Myocyte (in vitro differentiated cells): ENCODE measurements around the gene ARPC2. TPM values are rescaled to one million over a fixed set of nuclear protein-coding genes. Genes with fewer than 3 reads are reported as not detected.

ENCODE experiments used
- DNase-seq: peaks from one replicate; pipeline ENCODE4 v3.0.0-alpha.2; 2012; ENCODE audit warnings: low read depth
- total RNA-seq: library from RNA; depleted of rRNA; stranded (reverse); fragments of >200 nt; gene quantifications from 2 replicates; pipeline ENCODE4 v1.2.3, GENCODE V29; 2014

ARPC2 gene
- total RNA-seq, 1 donor from 2014 or later = 270 TPM

DNA sequence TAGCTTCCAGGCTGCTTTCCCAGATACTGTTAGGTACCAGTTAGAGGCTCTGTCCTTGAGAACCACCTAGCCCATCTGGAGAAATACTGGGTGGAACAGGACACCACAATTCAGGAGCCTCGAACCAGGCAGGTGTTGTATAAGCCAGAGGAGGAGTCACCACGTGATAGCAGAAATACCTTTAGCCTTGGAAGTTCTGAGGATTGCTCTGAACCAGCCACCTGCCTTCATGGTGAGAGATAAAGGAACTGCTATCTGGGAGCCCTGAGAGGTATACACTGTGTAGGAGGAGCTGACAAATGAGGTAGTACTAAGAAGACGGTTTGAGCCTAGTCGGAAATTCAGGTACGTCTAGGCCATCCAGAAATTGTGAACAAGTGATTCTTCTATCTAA, 36.2 kb downstream of the ARPC2 start:
- DNase-seq = no peak

DNA sequence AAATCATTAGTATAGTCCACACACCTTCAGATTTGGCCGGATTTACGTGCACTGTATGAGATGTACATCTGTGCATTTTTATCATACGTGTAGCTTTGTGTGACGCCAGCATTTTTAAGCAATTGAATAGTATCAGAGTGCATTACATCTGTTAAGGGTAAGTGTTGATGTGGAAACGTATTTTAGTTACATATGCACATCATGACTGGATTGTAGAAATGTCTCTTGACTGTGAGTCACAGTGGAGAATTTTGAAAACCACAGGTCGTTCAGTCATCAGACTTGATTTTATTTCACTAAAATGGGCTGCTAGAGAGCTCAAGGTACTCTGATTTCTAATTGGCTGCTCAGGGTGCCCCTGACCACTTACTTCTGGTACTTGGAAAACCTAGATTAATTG, 38.5 kb downstream of the ARPC2 start:
- DNase-seq = no peak

DNA sequence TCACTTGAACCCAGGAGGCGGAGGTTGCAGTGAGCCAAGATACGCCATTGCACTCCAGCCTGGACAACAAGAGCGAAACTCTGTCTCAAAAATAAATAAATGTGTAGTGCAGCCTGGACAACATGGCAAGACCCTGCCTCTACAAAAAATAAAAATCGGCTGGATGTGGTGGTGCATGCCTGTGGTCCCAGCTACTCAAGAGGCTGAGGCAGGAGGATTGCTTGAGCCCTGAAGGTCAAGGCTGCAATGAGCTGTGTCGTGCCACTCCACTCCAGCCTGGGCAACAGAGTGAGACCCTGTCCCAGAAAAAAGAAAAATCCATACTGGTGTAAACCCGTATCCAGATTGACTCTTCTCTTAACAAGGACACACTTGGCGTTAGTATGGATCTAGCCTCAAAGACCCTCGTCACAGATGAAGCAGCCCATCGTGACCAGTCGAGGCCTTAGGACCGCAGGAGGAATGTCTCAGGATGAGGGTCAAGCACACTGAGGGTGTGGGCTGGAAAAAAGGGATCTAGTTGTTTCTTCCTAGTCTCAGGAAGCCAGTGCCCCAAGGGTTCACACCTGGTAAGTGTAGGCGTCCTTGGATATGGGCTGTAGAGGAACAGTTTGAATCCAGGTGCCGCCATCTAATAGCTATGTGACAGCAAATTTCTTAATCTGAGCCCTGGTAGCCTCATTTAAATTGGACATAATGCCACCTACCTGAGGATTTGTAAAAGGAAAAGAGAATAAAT, 39.8 kb downstream of the ARPC2 start:
- no peak for DNase-seq

DNA sequence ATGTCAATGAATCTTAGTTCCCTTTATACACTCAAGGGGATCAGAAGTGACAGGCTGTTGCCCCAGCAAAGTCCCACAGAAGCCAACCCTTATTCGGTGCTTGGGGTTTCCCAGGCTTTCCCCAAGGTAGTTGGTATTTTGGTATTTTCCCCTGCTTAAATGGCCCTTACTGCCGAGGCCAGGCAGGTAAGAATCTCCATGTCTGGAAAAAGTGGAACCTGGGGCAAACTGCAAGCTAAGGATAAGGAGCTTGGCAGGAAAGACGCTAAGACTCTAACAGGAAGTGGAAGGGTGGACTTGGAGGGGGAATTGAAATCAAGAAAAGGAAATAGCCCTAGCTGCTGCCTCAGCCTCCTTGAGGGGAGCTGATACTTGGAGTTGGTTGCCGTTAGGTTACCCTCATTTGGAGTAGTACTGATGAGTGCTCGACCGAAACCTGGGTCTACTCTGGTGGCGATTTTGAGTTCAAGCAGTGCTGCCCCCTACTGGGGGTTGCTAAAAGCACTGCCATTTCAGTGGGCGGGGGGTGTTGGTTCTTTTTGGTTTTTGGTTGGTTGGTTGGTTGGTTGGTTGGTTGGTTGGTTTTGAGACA, 40.5 kb downstream of the ARPC2 start:
- no peak for DNase-seq

DNA sequence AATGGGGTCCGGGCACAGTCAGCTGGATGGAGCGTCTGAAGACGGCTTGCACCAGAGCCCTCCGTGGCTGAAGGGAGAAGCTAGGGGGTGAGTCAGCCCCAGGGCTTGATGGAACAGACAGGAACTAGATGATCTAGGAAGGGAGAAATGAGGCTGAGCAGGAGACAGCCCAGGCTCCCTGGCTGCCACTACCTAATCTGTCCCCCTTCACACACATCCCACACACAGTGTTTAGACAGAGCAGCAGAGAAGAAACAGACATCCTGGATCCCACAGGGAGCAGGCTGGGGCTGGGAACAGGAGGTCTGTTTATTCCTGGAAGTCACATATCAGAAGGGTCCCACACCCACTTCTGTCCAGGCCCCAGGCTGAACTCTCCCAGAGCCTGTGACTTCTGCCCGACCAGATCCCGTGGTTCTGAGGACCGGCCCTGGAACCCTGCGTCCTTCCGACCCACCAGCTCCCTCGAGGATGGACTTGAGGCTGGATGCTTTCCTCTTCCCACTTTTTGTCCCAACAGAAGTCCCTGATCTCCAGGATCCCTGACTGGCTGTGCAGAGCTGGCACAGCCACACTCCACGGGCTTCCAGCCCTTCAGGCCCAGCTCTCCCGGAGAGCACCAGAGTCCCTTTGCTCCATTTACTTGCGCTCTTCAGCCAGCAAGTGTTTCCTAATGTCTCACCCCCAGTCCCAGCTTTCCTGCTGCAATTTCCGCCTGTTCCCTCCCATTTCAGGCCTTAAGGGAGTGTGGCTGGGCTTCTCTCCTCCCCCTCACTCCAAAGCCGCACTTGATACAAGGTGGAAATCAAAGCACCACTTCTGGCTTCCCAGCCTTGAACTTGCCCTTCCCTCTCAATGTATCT, 42.3 kb downstream of the ARPC2 start:
- DNase-seq = no peak

DNA sequence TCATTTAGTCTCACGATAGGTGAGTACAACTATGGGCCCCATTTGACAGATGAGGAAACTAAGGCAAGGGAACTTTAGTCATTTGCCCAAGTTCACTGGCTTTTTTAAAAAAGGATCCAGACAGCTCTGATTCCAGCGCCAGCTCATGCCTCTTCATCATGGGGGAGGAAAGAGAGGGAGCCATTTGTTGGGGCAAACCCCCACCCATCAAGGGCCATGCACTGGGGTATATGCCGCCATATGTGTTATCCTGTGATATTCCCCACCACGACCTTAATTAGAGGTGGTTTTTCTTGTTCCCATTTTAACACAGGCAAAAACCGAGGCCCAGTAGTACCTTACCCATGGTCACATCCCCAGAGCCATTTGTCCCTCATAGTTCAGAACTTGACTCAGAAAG, 43.2 kb downstream of the ARPC2 start:
- DNase-seq = no peak

DNA sequence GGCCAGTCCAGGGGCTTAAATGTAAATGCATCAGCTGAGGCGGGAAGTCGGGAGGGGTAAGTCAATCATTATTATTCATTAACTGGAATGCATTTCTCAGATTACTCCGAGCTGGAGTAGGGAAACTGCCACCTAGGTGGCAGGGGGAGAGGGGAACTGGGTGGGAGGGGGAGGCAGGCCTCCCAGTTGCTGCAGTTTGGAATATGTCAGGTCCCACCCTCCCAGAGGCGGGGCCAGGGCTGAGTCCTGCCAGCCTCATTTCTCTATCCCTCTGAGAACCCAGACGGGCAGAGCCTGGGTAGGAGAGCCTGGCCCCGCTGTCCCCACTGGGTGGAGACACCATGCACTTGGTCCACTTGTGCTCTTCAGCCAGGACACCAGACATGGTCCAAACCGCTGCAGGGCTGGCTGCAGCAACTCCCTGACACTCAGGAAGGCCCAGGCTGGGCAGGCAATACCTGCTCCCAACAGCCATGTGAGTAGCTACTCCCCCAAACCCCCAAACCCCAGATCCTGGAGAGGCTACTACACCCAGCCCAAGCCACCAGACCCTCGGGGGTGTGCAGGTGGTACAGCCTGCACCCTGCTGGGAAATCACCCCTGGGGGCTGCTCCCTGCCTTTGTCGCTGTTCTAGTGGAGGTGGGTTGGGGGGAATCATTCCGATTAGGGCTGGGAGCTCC, 43.9 kb downstream of the ARPC2 start, which contains the start of gene GPBAR1:
GPBAR1 (plus strand) TSS at position 274 of the 681 bp plus-strand sequence. CDS start 1,710 bp downstream, outside the sequence.
- peak; percentile 35 for DNase-seq

DNA sequence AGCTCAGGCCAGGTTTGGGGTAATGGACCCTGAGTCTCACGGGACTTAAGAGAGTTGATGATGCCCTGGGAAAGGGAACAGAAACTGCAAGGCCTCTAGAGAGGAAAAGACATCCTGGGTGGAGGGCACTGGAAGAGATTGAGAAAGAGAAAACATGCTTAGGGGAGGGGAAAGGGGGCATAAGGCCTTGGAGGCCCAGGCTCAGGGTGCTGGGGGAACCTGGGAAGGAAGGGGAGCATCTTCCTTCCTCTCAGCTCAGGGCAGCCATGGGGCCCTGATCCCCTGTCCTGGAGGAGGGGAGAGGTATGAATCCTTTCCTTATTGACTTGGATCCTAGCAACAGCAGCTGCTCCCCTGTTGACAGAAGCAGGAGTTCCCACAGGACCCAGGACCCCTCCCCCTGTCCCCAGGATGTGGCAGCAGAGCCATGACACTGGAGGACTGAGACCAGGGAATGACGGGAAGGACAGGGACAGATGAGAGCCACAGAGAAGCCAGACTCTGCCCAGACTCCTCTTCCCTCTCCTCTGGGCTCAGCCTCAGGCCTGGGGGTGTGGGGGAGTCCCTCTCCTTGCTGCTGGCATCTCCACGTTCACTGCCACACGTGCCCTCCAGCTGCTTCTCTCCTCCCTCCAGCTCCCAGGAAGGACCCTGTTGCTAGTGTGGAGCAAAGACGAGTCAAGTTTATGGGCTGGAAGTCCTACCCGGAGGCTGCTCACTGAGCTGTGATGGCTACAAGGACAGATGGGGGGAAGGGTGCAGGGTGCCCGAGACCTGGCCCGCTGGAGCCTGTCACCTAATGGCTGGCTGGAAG, 44.6 kb downstream of the ARPC2 start:
- DNase-seq = peak; percentile 62

DNA sequence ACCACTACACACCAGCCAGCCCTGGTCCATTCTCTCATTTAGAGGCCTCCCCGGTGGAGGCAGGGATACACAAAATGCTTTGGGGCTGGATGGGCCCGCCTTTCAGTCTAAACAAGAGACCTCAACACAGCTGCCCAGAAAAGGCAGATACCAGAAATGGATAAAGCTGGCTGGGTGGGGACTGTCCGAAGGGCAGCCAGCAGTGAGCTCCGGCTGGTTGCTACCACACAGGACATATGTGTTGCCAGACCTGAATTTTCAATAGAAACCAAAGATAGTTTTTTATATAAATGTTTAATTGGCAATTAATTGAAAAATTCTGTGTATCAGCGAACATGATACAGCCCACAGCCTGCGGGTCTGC, 45.2 kb downstream of the ARPC2 start:
- peak; percentile 40 for DNase-seq

DNA sequence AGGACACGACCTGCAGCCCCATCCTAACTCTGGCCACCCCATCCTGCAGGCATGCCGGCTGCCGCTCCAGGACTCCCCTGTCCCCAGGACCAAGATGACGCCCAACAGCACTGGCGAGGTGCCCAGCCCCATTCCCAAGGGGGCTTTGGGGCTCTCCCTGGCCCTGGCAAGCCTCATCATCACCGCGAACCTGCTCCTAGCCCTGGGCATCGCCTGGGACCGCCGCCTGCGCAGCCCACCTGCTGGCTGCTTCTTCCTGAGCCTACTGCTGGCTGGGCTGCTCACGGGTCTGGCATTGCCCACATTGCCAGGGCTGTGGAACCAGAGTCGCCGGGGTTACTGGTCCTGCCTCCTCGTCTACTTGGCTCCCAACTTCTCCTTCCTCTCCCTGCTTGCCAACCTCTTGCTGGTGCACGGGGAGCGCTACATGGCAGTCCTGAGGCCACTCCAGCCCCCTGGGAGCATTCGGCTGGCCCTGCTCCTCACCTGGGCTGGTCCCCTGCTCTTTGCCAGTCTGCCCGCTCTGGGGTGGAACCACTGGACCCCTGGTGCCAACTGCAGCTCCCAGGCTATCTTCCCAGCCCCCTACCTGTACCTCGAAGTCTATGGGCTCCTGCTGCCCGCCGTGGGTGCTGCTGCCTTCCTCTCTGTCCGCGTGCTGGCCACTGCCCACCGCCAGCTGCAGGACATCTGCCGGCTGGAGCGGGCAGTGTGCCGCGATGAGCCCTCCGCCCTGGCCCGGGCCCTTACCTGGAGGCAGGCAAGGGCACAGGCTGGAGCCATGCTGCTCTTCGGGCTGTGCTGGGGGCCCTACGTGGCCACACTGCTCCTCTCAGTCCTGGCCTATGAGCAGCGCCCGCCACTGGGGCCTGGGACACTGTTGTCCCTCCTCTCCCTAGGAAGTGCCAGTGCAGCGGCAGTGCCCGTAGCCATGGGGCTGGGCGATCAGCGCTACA, 45.9 kb downstream of the ARPC2 start:
- no peak for DNase-seq

DNA sequence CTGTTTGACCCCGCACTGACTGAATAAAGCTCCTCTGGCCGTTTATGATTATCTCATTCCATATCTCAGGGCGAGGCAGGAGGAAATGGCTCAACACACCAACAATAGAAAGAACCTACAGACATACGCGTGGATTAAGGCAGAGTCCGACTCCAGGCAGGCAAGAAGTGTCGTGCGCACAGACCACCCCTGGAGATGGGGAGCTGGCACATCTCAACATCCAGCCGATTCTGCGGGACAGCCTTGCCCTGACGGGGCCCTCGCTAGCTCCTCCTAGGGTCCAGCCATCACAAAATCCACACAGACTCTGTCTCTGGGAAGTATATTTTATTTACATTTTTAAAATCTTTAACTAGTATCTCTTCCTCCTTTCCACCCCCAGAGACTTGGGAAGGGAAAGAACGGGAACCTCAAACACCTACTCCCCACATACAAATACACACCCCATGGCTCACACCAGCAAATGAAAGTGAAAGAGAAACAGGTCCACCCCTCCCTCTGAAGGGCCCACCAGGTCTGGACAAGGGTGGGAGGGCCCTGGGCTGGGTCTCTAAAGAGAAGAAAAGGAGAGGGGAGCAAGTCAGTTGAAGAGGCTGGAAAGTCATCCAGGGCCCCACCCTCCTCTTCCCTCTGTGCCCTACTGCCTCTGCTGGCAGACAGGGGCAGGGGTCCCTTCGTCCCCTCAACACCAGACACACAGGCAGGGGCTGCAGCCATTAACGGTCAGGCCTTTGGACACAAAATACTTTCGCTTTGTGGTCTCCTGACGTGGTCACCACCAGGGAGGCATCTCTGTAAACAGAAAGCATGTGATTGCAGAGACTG, 47.0 kb downstream of the ARPC2 start:
- no peak for DNase-seq

DNA sequence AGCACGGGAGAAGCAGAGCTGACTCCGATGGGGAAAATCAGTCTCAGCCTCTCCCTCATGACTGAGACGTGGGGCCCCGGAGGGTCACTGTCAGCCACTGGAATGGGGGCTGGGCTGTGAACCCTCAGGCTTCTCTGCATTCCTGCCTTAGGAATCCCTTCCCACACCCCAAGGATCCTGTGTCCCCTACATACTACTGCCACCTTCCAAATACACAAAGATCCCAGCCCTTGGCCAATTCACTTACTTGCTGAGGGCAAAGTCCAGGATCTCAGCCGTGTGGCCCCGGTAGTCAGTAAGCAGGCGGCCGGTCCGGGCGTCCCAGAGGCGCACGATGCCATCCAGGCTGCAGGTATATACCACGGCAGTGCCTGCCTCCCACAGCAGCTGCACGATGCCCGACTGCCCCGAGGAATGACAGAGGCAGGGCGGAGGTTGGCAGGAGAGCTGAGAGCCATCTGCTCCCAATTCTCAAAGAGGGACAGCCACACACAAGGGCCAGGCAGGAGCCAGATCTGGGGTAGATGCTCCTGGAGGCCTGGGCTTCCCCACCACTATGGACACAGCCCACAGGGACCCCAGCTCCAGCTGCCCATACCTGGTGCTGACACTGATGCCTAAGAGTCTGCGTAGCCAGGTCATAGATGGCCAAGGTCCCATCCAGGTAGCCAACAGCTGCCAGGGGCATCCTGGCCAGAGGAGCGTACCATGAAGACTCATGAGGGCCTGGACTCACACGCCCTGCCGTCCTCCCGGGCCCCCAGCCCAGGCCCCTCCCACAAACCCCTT, 48.0 kb downstream of the ARPC2 start:
- no peak for DNase-seq

DNA sequence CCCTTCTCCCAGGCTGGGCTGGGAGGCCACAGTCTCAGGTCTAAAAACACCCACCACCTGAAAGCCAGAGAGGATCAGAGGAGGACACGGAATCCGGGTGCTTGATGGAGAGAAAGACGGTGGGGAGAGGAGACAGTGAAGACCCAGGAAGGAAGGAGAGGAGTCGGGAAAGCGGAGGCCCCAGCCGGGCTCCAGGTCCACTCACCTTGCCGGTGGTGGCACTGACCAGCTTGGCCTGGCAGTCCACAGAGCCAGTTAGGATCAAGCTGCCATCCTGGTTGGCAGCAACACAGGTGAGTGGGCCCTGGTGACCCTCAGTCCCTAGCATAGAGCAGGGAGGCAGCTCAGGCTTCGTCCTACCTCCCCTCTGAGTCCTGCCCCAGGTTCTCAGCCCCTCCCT, 48.6 kb downstream of the ARPC2 start:
- DNase-seq = no peak

DNA sequence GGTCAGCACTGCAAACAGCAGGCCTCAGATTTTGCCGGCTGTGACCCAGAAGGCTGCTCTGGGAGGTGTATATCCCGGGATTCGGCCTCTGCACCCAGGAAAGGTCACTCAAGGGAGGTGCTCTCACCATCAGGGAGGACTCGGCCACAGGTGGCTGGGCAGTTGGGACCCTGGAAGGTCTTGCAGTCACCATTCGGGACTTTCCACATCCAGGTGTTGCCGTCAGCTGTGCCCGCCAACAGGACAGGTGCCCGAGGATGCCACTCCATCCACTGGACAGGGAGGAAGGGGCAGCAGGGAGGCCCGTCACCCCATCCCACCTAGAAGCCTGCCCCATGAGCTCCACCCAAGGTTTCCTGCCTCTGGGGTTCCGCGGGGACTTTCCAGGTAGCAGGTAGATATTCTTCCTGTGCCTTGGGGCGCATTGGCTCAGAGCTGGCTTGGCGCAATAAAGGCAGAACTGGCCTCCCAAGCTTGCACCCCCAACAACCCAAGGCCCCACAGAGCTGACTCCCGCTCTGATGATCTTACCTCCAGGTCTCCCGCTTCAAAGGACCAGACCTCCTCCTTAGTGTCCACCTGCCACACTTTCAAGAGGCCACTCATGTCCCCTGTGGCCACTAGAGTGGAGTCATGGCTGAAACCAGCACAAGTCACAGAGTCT, 49.5 kb downstream of the ARPC2 start:
- DNase-seq = no peak

DNA sequence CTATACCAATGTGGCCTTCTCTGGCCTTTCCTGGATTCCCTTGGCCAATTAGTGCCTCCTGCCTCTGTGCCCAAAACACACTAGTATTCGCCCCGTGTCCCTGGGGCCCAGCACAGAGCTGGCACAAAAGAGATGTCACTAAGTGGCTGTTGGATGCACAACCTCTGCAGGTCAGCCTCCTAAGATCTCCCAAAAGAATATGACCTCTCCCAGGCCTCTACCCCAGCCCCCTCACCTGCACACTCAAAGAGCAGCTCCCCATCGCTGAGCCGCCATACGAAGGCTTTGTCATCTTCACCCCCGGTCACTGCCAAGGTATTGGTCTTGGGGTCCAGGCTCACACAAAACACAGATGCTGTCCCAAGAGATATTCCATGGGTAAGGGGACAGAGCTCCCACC, 50.3 kb downstream of the ARPC2 start:
- DNase-seq = no peak

DNA sequence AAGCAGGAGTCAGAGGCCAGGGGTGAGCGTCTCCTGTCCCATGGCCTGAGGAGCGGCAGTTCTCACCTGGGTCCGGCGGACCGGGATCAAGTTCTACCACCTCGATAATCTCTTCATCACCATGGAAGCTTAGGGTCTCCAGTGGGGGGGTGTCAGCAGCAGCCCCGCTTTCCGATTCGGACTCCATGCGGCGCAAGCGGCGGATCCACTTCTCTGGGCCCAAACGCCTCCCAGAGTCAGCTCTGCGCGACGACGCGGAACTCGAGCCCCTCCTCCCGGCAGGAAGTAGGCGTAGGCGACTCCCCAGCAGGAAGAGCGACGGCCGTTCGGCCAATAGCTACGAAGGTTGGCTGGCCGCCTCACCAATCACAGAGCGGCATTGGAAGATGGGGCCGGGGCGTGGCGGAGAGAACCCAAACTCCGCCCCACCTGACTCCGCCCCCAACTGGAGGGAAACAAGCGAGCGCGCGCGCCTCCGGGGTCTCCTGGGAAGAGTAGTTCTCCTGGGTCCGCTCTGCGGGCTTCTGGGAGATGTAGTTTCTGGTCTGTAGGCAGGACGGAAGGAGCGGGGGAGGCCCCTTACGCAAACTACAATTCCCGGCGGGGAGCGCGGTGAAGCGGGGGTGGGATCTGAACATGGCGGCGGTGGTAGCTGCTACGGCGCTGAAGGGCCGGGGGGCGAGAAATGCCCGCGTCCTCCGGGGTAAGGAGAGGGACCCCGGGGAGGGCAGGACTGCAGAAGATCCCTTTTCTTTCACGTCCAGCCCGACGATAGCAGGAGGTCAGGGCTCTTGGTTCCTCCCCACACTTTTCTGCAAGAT, 53.1 kb downstream of the ARPC2 start, which contains the start of the genes AAMP and PNKD:
AAMP (minus strand) TSS at position 238 of the 821 bp plus-strand sequence; CDS start at position 187, 51 bp downstream.
PNKD (plus strand) TSS at position 620 of the 821 bp plus-strand sequence; CDS start at position 637, 17 bp downstream.
- peak; percentile 100 for DNase-seq
